ENCODE measurements around the gene LIPC. TPM values are rescaled to one million over a fixed set of nuclear protein-coding genes. Genes with fewer than 3 reads are reported as not detected.

LIPC gene
- total RNA-seq, 3 donors from 2014 or later (not counting 1 experiment from before 2014, with no cell fraction given), result 5.3 to 7.1 (median 5.3) TPM

DNA sequence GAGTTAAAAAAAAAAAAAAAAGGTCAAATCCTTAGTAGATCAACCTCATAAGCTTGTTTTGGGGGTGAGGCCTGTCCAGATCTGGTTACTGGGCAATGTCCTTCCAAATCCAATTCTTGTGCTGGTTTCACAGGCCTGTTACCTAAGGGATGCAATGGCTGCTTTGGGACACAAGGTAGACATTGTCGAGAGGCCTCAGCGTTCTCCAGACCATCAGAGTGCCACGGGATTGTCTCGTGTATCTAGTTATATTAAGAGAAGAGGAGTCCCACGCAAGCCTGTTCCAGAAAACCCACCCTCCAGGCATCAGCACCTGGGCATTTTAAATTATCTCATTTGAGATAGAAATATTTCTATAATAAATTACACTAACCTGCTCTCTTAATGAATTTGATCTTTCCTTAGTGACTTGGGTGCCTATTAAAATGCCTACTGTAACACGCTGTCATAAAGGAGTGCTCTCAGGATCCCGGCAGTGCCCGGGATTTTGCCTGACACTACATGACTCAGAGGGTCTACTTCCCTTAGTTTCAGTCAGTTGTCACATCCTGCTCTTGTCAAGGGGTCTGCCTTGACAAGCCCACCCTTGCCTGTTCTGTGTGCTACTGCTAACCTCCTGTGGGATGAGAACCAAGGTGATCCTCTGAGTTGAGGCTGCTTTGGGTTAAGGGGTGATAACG lies 116.0 kb downstream of the LIPC start:
- Histone ChIP-seq H3K4me3 (ENCODE audit: low read length) (no peak overlapping the region), H3K36me3 (ENCODE audit: control insufficient read depth, insufficient read depth, low read length) (no peaks in the 10 kb centered on the region), H3K27ac (ENCODE audit: low read length) (no peak overlapping the region), H3K4me1 (ENCODE audit: control insufficient read depth, insufficient read depth, low read length) (peaks cover 50% of the 10 kb centered on the region), H3K27me3 (ENCODE audit: control insufficient read depth, insufficient read depth, low read length) (no peaks in the 10 kb centered on the region), H3K9me3 (ENCODE audit: control insufficient read depth, insufficient read depth, low read length) (no peaks in the 10 kb centered on the region)
- TF ChIP-seq CTCF (IDR thresholded peaks at IDR 0.05), result no peak
- Mint-ChIP-seq H3K36me3 (no peaks in the 10 kb centered on the region), H3K9me3 (no peaks in the 10 kb centered on the region), H3K27ac (no peak overlapping the region), H3K4me3 (no peak overlapping the region), H3K27me3 (ENCODE audit: low read depth in 2 of 2) (peaks cover 0 to 2% of the 10 kb centered on the region in 2 donors), H3K4me1 (peaks cover 54 to 69% of the 10 kb centered on the region in 2 donors)
- intact Hi-C loops (cut with micrococcal nuclease), result no loop called here
- 95% methylated on average over 7 of the region's 9 CpGs for WGBS (ENCODE audit: insufficient coverage)
- ATAC-seq (no peak), DNase-seq (no peak)

DNA sequence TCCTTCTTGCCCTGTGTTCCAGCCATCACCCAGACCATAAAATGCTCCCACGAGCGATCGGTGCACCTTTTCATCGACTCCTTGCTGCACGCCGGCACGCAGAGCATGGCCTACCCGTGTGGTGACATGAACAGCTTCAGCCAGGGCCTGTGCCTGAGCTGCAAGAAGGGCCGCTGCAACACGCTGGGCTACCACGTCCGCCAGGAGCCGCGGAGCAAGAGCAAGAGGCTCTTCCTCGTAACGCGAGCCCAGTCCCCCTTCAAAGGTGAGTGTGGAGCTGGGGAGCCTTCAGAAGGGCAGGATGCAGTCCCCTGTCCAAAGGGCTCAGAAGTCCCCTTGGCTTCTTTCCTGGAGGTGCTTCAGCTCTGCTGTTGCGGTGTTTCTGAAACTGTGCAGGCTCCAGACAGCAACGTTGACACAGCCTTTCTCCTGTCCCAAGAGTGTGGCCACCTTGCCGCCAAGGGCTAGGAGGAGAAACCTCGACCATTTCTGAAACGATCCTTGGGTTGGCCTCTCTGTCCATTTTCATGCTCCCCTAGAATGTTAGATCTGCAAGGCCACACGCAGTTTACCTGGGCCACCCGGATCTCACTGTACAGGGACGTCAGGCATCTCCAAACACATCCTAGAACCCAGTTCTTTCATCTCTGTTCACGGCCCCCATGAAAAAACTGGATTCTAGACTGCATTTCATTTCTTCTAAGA lies 116.7 kb downstream of the LIPC start:
- Mint-ChIP-seq H3K27me3 (ENCODE audit: low read depth in 2 of 2) (peaks cover 0 to 8% of the 10 kb centered on the region in 2 donors), H3K4me3 (no peak overlapping the region), H3K9me3 (no peaks in the 10 kb centered on the region), H3K27ac (no peak overlapping the region), H3K36me3 (no peaks in the 10 kb centered on the region), H3K4me1 (peaks cover 60 to 72% of the 10 kb centered on the region in 2 donors)
- peaks cover 57% of the 10 kb centered on the region for H3K4me1 ChIP-seq (ENCODE audit: control insufficient read depth, insufficient read depth, low read length)
- no peak overlapping the region for H3K4me3 ChIP-seq (ENCODE audit: low read length)
- H3K27me3 ChIP-seq (ENCODE audit: control insufficient read depth, insufficient read depth, low read length), result no peaks in the 10 kb centered on the region
- H3K36me3 ChIP-seq (ENCODE audit: control insufficient read depth, insufficient read depth, low read length), result no peaks in the 10 kb centered on the region
- no peaks in the 10 kb centered on the region for H3K9me3 ChIP-seq (ENCODE audit: control insufficient read depth, insufficient read depth, low read length)
- ATAC-seq (no peak), DNase-seq (no peak)
- H3K27ac ChIP-seq (ENCODE audit: low read length), result no peak overlapping the region
- TF ChIP-seq CTCF (IDR thresholded peaks at IDR 0.05), result no peak
- 90% methylated on average over 26 of the region's 26 CpGs for WGBS (ENCODE audit: insufficient coverage)
- intact Hi-C loops (cut with micrococcal nuclease), result no loop called here

DNA sequence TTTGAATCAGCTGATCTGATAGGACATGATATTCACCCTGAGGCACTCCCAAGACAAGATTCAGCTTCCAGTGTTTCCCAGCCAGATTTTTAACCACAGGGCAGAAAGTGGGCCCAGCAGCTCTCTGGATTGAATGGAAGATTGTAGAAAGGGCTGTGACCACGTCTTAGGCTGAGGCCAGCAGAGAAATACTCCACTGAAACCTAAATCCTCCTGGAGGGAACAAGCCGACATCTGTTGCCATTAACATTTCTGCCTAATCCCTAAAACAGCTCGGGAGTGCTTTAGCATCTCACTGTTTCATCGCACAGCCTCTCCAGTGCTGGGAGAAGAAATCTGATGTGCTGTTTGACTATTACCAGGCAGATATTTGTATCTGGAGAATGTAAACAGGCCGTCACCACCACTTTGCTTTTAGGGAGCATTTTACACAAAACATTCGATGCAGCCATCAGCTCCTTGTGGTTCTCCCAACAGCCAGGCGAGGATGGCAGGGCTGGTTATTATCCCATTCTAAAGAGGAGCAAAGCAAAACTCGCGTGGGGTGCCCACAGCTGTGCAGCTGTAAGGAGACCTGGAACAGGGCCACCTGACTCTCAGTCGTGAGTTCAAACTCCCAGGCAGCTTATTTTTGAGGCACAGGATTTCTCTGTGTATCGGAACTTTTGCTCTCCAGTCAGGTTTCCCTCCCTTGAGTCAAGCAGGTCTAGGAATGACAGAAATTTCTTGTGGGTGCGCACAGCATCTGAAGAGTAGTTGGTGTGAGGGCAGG lies 117.4 kb downstream of the LIPC start:
- Histone ChIP-seq H3K9me3 (ENCODE audit: control insufficient read depth, insufficient read depth, low read length) (no peaks in the 10 kb centered on the region), H3K4me3 (ENCODE audit: low read length) (no peak overlapping the region), H3K27me3 (ENCODE audit: control insufficient read depth, insufficient read depth, low read length) (no peaks in the 10 kb centered on the region), H3K27ac (ENCODE audit: low read length) (no peak overlapping the region), H3K36me3 (ENCODE audit: control insufficient read depth, insufficient read depth, low read length) (no peaks in the 10 kb centered on the region), H3K4me1 (ENCODE audit: control insufficient read depth, insufficient read depth, low read length) (peaks cover 57% of the 10 kb centered on the region)
- H3K9me3 Mint-ChIP-seq, result no peaks in the 10 kb centered on the region
- no peak overlapping the region for H3K4me3 Mint-ChIP-seq
- ATAC-seq (no peak), DNase-seq (no peak)
- 92% methylated on average over 12 of the region's 12 CpGs for WGBS (ENCODE audit: insufficient coverage)
- no peak overlapping the region for H3K27ac Mint-ChIP-seq
- intact Hi-C loops (cut with micrococcal nuclease), result no loop called here
- no peaks in the 10 kb centered on the region for H3K36me3 Mint-ChIP-seq
- H3K4me1 Mint-ChIP-seq, result peaks cover 66 to 75% of the 10 kb centered on the region in 2 donors
- no peak for TF ChIP-seq CTCF (IDR thresholded peaks at IDR 0.05)
- peaks cover 0 to 10% of the 10 kb centered on the region in 2 donors for H3K27me3 Mint-ChIP-seq (ENCODE audit: low read depth in 2 of 2)
